NCI-H82 (cell line): Measurements from ENCODE around the gene CACNG1.
"Not testable (repeated sequence)": the region's sequence is repeated elsewhere in the genome, so short reads cannot be mapped to it uniquely, and the experiment has no call there.

Experiments used
- DNase-seq: peaks from one replicate; lab custom pipeline; 2025; lab: John Stamatoyannopoulos, UW

The CACNG1 gene

GRCh38 chr17:67025216-67025792, 19.1 kb upstream of the CACNG1 start:
- no peak for DNase-seq

GRCh38 chr17:67026341-67026740, 18.0 kb upstream of the CACNG1 start:
- DNase-seq = no peak

- DNase-seq = no peak
Measured at GRCh38 chr17:67027031-67027628, 17.2 kb upstream of the CACNG1 start.

DNA sequence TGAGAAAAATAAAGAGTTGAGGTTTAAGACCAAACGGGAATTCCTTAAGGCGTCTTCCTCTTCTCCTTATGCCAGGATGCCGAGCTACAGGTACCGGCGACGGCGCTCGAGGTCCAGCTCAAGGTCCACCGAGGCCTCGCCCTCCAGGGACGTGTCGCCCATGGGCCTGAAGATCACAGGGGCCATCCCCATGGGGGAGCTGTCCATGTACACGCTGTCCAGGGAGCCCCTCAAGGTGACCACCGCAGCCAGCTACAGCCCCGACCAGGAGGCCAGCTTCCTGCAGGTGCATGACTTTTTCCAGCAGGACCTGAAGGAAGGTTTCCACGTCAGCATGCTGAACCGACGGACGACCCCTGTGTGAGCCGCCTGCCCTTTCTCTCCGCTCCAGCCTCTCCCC, 13.7 kb upstream of the CACNG1 start:
- no peak for DNase-seq

DNA sequence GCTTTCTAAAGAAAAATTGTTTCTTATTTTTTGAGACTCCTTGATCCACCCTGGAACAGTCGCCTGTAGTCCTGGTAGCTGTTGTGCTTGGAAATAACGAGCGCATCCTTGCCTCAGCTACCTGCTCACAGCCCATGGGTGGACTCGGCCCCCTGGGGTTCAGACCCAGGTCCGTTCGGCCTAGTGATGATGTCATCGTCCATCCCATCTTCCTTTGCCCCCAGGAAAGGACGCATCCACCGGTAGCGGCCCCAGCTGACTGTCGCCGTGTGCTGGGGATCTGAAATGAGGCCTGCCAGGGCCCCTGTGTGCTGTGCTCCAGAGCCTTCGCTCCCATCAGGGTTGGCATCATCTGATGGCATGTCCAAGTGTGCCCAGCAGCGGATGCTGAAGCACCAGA, 12.0 kb upstream of the CACNG1 start:
- no peak for DNase-seq

DNA sequence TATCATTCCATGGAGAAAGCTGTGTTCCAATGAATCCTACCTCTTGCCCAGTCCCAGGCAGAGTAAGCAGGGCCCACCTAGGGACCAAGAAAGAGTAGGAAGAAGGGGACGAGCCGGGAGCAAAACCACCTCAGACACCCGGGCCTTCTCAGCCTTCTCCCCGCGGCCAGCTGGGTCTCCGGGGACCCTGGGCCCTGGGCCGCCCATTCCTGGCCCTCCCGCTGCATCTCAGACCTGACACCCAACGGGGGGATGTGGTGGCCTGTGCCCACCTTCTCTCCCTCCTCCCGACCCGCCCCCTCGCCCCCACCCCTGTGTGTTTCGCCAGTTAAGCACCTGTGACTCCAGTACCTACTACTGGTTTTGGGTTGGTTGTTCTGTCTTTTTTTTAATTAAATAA, 11.4 kb upstream of the CACNG1 start:
- DNase-seq = no peak

DNA sequence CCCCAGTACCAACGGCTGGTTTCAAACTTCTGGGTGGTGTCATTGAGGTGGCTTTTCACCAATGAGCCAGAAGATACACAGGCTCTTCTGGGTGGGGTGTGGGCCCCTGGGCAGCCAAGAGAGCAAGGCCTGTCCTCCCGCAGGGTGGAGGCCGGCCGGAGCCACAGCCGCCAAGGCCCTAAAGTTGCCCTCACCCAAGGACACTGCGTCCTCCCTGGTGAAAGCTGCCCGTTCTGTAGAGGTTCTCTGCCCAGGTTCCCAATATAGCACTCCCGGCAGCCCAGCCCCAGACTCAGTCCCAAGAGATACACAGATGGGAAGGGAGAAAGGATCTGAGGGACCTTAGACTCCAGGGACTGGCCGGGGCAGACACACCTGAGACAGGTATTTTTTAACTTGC, 10.7 kb upstream of the CACNG1 start:
- DNase-seq = no peak

GRCh38 chr17:67035131-67036083, 8.9 kb upstream of the CACNG1 start:
- DNase-seq = no peak

- DNase-seq = no peak
Measured at GRCh38 chr17:67038861-67039365, 5.4 kb upstream of the CACNG1 start.

DNA sequence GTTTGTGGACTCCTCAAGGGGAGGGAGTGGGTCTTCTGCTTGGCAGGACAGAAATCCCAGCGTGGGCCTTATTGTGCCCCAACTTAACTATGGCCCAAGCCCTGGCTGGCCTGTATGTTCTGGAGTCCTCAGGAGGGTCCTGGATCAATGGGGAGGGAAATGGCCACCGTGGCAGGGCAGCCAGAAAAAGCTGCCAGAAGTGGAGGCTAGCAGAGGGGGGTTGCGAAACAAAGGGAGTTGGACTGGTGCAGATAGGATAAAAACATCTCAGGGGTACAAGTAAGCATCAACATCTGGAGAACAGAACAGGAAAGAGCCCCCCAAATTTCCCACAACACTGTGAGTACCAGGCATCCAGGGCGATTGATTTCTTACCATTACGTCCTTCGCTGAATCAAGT, 3.7 kb upstream of the CACNG1 start:
- DNase-seq = no peak

GRCh38 chr17:67041119-67041518, 3.2 kb upstream of the CACNG1 start:
- DNase-seq = not testable (repeated sequence)

- DNase-seq = no peak
Measured at GRCh38 chr17:67041531-67041930, 2.8 kb upstream of the CACNG1 start.

GRCh38 chr17:67041941-67042899, 2.1 kb upstream of the CACNG1 start:
- DNase-seq = peak; percentile 19

- no peak for DNase-seq
Measured at GRCh38 chr17:67043283-67043682, 1.1 kb upstream of the CACNG1 start.

GRCh38 chr17:67044940-67045339, 586 bp downstream of the CACNG1 start:
- no peak for DNase-seq

DNA sequence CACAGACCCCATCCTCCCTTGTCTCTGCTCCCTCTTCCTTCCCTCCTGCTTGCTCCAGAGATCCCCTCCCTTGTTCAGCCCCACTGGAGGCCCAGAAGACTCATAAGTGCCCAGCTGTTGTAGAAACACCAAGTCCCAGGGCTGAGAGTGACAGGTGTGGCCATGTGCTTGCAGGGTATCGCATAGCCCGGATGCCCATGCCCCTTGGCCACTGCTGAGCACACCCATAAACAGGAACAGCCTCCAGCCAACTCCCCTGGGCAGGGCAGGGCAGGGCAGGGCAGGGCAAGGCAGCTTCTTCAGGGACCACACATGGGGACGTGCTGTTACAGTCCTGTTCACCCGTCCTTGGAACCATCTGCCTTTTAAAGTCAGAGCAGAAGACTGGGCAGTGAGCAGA, 2.0 kb downstream of the CACNG1 start:
- DNase-seq = no peak

DNA sequence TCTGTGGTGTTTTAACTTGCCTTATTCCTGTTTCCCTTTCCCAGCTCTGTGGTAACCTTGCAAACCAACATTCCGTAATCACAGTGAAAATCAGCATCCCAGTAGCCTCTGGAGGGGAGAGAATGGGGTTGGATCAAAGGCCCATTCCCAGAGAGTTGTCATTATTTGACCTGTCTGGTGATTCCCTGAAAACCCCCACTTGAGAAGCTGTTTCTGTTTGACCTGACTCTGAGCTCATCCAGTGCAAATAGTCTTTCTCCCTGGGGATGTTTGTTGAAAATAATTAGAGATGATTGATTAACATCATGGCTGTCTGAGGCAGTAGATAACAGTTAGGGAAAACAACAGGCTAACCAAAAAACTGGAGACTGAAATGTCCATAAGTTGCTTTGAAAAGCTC, 3.0 kb downstream of the CACNG1 start:
- DNase-seq = no peak

DNA sequence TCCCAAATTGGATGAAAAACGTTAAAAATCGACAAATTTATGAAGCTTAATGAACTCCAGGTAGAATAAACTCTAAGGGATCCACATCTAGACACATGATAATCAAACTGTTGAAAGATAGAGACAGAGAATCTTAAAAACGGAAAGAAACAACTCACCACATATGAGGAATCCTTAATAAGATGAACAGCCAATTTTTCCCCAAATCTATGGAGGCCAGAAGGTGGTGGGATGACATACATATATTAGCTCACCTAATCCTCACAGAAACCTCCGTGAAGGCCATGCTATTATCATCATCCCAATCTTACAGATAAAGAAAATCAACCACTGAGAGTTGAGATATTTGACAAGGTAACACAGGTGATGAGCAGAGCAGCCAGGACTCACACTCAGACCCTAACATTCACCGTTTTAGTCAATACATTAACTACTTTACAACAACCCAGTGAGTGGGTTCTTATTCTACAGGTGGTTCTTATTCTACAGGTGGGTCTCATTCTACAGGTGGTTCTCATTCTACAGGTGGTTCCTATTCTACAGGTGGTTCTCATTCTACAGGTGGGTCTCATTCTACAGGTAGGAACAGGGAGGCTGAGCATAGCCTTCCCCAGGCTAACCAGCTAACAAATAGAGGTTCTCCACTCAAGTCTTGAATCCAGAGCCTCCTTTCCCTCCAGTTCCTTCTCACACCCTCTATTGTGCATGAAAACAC, 4.8 kb downstream of the CACNG1 start:
- no peak for DNase-seq

DNA sequence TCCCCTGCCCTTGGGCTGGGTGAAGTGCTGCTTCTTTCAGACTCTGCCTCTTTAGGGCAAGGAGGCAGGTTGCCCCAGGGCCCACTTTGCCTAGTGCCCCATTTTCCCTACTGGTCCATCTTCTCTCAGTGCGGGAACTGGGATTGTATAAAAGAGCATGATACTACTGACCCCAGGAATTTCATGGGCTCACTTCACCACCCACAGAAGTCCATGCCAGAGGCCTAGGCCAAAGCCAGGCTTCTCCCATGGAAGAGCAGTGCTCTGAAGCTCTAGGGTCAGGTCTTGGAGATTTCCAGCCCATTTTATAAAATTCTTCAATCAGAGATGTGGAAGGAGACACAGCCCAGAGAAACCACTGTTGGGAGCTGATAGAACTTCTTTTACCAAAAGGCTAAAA, 5.7 kb downstream of the CACNG1 start:
- no peak for DNase-seq

DNA sequence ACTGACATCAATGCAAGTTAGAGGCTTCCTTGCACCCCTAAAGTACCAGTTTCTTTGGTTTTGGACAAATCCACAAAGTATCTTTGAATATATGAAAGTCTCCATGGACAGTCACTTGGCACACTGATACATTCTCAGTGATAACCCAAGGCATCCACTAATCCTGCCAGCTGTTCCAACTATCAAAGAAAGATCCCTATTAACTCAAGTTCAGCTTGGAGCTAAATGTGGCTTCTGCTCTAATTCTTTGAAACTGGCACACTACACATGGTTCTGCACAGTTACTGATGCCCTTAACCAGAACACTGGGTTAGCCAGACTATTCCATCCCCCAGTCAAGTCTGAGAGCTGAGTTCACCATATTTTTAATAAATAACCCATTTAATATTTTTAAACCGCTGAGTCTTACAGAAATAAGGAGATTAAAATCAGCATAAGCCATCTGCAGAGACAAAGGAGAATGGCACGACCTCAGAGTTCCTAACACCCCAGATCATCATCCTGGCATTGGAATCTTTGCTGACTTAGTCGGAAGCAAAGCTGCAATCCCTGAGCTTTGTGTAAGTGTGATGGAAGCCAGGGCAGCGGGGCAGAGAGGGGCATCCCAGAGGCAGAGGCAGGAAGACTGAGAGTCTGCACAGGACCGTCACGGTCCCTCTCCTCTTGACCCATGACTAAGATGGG, 6.3 kb downstream of the CACNG1 start:
- peak; percentile 47 for DNase-seq

- DNase-seq = no peak
Measured at GRCh38 chr17:67051155-67051538, 6.8 kb downstream of the CACNG1 start.
